Camera-type eye (tissue), 1 donor: ENCODE data around the gene ZNF732. TPM values are rescaled to one million over a fixed set of nuclear protein-coding genes. Genes with fewer than 3 reads are reported as not detected.

ENCODE experiments used
- total RNA-seq: library from RNA; depleted of rRNA; stranded (reverse); fragments of >200 nt; gene quantifications from one replicate; pipeline ENCODE4 v1.2.3, GENCODE V29; 2014

The ZNF732 gene
- 5.1 TPM for total RNA-seq

GRCh38 chr4:304969-305680, at the start of gene ZNF732:
ZNF732 (minus strand) TSS chr4:305474; CDS start chr4:305310, 164 bp downstream.

GRCh38 chr4:337143-337931, 32.1 kb upstream of the ZNF732 start, which contains the start of gene ZNF141:
ZNF141 (plus strand) TSS chr4:337814; CDS start chr4:337984, 170 bp downstream.

Other genes with a start within 250 kb of the ZNF732 start
- 30.5 TPM for gene ZNF718, start 181.0 kb downstream of the ZNF732 start, total RNA-seq
- 77.2 TPM for gene ZNF141, start 32.3 kb upstream of the ZNF732 start, total RNA-seq
- gene ZNF721, start 193.7 kb upstream of the ZNF732 start, total RNA-seq: 83.1 TPM
- 54.4 TPM for gene PIGG, start 193.7 kb upstream of the ZNF732 start, total RNA-seq